GM20000 (cell line): ENCODE data around the gene FKBP2.
"Not testable (repeated sequence)": the region's sequence is repeated elsewhere in the genome, so short reads cannot be mapped to it uniquely, and the experiment has no call there.

ENCODE experiments used
- DNase-seq: peaks from one replicate; pipeline ENCODE4 v3.0.0; 2012; ENCODE audit warnings: low spot score
- CTCF ChIP-seq: IDR thresholded peaks from 2 replicates; pipeline ENCODE4 v1.5.1; 2012; ENCODE audit warnings: mild to moderate bottlenecking, control low read depth; ENCODE audit errors: extremely low read depth, missing control alignments

FKBP2 gene

GRCh38 chr11:64244107-64244506 lies 3.2 kb downstream of the FKBP2 start:
- DNase-seq = no peak

GRCh38 chr11:64244966-64245365 lies 4.1 kb downstream of the FKBP2 start:
- no peak for DNase-seq

More at GRCh38 chr11:64244107-64244506, 3.2 kb downstream of the FKBP2 start:
- TF ChIP-seq CTCF = no peak

GRCh38 chr11:64245401-64245796 lies 4.5 kb downstream of the FKBP2 start:
- no peak for TF ChIP-seq CTCF
- DNase-seq = no peak

More at GRCh38 chr11:64244966-64245365, 4.1 kb downstream of the FKBP2 start:
- TF ChIP-seq CTCF = no peak

GRCh38 chr11:64245797-64246620 lies 5.1 kb downstream of the FKBP2 start:
- TF ChIP-seq CTCF = no peak

GRCh38 chr11:64246621-64246870 lies 5.7 kb downstream of the FKBP2 start:
- not testable (repeated sequence) for DNase-seq

More at GRCh38 chr11:64245797-64246620, 5.1 kb downstream of the FKBP2 start:
- no peak for DNase-seq

GRCh38 chr11:64246871-64247728 lies 6.2 kb downstream of the FKBP2 start, which contains the start of gene PPP1R14B:
PPP1R14B (minus strand) TSS chr11:64246943; CDS start chr11:64246673, 270 bp downstream.
- TF ChIP-seq CTCF = no peak
- peak; percentile 91 for DNase-seq

- no peak for DNase-seq
- TF ChIP-seq CTCF = no peak
Observed at GRCh38 chr11:64247729-64248531, 7.0 kb downstream of the FKBP2 start.
